Hepatocyte (in vitro differentiated cells): Measurements from ENCODE around the gene MICAL3.

Experiments used
- CTCF ChIP-seq: fragments of 200-600 bp; sonication (generic); IDR thresholded peaks from 2 replicates; pipeline ENCODE4 v1.5.1; 2016; ENCODE audit warnings: antibody characterized with exemption, mild to moderate bottlenecking; ENCODE audit not compliant: poor library complexity
- EZH2 ChIP-seq: fragments of 200-600 bp; sonication (generic); IDR thresholded peaks from 2 replicates; pipeline ENCODE4 v1.6.1; 2016; ENCODE audit warnings: antibody characterized with exemption, mild to moderate bottlenecking, borderline replicate concordance

- no peak for TF ChIP-seq EZH2
- no peak for TF ChIP-seq CTCF
Observed at GRCh38 chr22:17973217-17973616, 51.1 kb downstream of the MICAL3 start.
